ES-I3 (cell line): ENCODE data around the gene ADAMTS16.

Experiments
- H3K36me3 ChIP-seq: 2 replicates; pipeline ENCODE4 v1.6.1; 2013; ENCODE audit warnings: mild to moderate bottlenecking, low read length, control low read depth, moderate library complexity; ENCODE audit not compliant: insufficient read depth
- H3K4me1 ChIP-seq: 2 replicates; pipeline ENCODE4 v1.6.1; 2013; ENCODE audit warnings: mild to moderate bottlenecking, control low read depth, low read length; ENCODE audit not compliant: insufficient read depth
- H3K9ac ChIP-seq: 2 replicates; pipeline ENCODE4 v1.6.1; 2013; ENCODE audit warnings: low read depth, mild to moderate bottlenecking, low read length, moderate library complexity
- H3K9me3 ChIP-seq: 2 replicates; pipeline ENCODE4 v1.6.1; 2013; ENCODE audit warnings: mild to moderate bottlenecking, low read length, moderate library complexity; ENCODE audit not compliant: control insufficient read depth, insufficient read depth

The ADAMTS16 gene

DNA sequence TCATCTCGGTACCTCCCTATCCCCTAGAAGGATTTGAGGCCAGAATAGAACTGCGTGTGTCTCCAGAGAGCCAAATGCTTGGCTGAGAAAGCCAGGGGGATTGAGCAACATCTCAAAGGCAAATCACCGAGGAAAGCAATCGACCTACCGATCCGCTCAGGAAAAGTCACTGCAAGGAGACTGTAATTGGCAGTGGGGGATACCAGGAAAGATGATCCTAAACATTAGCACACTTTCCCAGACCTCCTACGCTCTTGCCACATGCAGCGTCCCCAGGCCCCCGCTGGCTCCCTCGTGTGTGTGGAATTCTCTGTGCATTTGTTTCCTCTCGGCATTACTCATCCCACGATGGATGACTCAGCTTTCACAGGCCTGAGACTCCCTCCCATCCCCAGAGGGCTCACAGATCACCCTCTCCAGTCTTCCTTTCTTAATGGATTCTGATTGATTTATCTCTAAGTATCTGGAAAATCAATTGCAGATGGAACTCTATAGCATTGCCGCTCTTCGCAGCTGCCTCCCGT lies 200.1 kb downstream of the ADAMTS16 start:
- Histone ChIP-seq H3K4me1 (peaks cover 23% of the 10 kb centered on the region), H3K36me3 (no peaks in the 10 kb centered on the region), H3K9me3 (no peaks in the 10 kb centered on the region), H3K9ac (no peak overlapping the region)

DNA sequence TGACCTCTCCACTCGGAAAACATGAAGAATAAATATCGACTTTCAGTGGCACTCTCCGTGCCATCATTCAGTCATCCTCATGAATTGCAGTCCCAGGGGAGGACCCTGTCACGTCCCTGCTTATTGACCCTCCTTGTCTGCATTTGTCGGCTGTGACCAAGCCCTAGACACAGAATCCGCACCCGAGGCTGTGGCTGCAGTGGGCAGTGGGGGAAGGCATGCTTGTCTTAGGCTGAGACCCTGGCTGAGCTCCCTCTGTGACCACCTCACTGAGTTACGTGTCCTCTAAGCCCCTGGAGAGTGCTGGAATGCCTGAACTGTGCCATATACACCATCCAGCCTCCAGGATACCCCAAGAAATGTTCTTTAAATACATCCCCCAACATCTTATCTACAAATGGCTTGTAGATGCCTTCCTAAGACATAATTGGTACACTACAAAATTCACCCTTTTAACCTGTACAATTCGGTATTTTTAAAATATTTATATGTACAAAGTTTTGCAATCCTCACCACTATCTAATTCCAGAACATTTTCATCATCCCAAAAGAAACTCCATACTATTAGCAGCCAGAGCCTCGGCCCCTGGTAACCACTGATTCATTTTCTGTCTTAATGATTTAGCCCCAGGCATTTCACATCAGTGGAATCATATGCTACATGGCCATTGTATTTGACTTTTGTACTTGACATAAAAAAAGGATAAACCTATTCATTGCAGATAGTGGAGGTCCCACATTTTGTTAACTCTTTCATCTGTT lies 201.6 kb downstream of the ADAMTS16 start:
- Histone ChIP-seq H3K4me1 (peaks cover 19% of the 10 kb centered on the region), H3K9ac (no peak overlapping the region), H3K36me3 (no peaks in the 10 kb centered on the region), H3K9me3 (no peaks in the 10 kb centered on the region)

GRCh38 chr5:5342784-5343183 lies 202.7 kb downstream of the ADAMTS16 start:
- no peaks in the 10 kb centered on the region for H3K36me3 ChIP-seq
- H3K4me1 ChIP-seq: peaks cover 19% of the 10 kb centered on the region
- no peaks in the 10 kb centered on the region for H3K9me3 ChIP-seq
- no peak overlapping the region for H3K9ac ChIP-seq

DNA sequence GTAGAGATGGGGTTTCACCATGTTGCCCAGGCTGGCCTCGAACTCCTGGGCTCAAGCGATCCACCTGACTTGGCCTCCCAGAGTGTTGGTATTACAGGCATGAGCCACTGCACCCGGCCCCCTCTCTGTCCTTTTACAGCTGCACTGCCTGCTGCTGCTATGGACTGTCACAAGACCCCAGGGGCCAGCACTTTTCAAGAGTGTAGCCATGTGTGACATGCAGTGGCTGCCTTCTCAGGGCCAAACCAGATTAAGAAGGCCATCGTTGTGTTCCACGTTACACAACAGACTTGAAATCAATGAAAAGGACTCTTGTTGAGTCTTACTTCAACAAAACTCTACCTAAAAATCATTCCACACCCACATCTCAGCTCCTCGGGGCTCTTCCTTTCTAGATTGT lies 203.4 kb downstream of the ADAMTS16 start:
- Histone ChIP-seq H3K36me3 (no peaks in the 10 kb centered on the region), H3K9me3 (no peaks in the 10 kb centered on the region), H3K4me1 (peaks cover 19% of the 10 kb centered on the region), H3K9ac (no peak overlapping the region)

GRCh38 chr5:5344051-5344571 lies 204.0 kb downstream of the ADAMTS16 start:
- peaks cover 19% of the 10 kb centered on the region for H3K4me1 ChIP-seq

GRCh38 chr5:5344606-5345005 lies 204.5 kb downstream of the ADAMTS16 start:
- Histone ChIP-seq H3K4me1 (peaks cover 19% of the 10 kb centered on the region), H3K9ac (no peak overlapping the region), H3K36me3 (no peaks in the 10 kb centered on the region), H3K9me3 (no peaks in the 10 kb centered on the region)

More at GRCh38 chr5:5344051-5344571, 204.0 kb downstream of the ADAMTS16 start:
- Histone ChIP-seq H3K9me3 (no peaks in the 10 kb centered on the region), H3K9ac (no peak overlapping the region), H3K36me3 (no peaks in the 10 kb centered on the region)

DNA sequence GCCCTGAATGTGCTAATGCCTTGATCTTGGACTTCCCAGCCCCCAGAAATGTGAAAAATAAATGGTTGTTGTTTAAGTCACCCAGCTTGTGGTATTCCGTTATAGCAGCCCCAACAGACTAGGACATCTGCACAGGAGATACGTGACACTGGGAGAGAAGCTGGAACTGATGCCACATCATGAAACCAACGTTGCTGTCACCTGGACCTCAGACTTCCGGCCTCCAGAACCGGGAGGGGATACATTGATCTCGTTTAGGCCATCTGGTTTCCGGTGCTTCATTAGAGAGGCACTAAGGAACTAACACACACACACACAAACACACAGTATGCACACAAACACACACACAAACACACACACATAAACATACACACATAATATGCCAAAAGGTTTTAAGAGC lies 207.3 kb downstream of the ADAMTS16 start:
- no peaks in the 10 kb centered on the region for H3K9me3 ChIP-seq
- H3K9ac ChIP-seq: no peak overlapping the region
- no peaks in the 10 kb centered on the region for H3K36me3 ChIP-seq
- H3K4me1 ChIP-seq: peaks cover 12% of the 10 kb centered on the region; the same call in 1 of the 2 replicates

GRCh38 chr5:5348135-5348534 lies 208.0 kb downstream of the ADAMTS16 start:
- Histone ChIP-seq H3K36me3 (no peaks in the 10 kb centered on the region), H3K9me3 (no peaks in the 10 kb centered on the region), H3K4me1 (peaks cover 12% of the 10 kb centered on the region; the same call in 1 of the 2 replicates), H3K9ac (no peak overlapping the region)

DNA sequence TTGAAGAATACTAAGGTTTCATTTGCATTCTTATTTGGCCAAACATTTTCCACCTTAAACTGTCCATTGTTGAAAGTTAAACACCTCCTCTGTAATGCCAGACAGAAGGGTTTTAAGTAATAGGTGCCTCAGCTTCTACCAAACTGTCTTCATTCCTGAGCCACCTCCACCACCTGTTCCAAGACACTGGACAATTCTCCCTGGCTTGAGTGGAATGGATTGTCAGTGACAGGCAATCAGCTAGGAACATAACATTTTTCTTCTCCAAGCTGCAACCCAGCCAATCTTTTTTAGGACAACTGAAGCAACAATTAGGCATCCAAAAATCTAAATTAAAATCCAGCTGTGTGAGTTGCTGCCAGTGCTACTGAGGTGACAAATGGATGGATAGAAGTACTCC lies 208.4 kb downstream of the ADAMTS16 start:
- no peak overlapping the region for H3K9ac ChIP-seq
- H3K4me1 ChIP-seq: peaks cover 12% of the 10 kb centered on the region; the same call in 1 of the 2 replicates
- no peaks in the 10 kb centered on the region for H3K9me3 ChIP-seq
- H3K36me3 ChIP-seq: no peaks in the 10 kb centered on the region

DNA sequence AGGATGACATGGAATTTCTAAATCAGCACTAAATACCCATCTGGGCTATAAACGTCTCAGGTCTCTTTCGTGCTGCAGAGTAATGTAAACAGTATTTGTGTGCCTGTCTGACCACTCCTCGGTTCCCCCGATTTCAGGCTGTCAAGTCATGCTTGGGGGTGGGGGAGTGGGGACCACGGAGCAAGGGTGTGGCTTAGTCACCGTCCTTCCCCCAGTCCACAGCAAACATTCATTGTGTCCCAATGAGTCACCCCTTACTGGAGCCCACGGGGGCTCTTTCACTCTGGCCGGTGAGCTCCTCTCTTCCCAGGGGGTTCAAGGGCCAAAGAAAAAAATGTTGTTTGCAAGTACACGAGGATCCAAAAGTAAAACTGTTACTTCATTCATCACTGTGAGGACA lies 210.0 kb downstream of the ADAMTS16 start:
- peaks cover 5% of the 10 kb centered on the region; the same call in 1 of the 2 replicates for H3K4me1 ChIP-seq
- no peak overlapping the region for H3K9ac ChIP-seq
- H3K36me3 ChIP-seq: no peaks in the 10 kb centered on the region
- H3K9me3 ChIP-seq: no peaks in the 10 kb centered on the region

- H3K9ac ChIP-seq: no peak overlapping the region
- peaks cover 5% of the 10 kb centered on the region; the same call in 1 of the 2 replicates for H3K4me1 ChIP-seq
- no peaks in the 10 kb centered on the region for H3K9me3 ChIP-seq
- H3K36me3 ChIP-seq: no peaks in the 10 kb centered on the region
These were observed 211.3 kb downstream of the ADAMTS16 start for GRCh38 chr5:5351288-5351979.

DNA sequence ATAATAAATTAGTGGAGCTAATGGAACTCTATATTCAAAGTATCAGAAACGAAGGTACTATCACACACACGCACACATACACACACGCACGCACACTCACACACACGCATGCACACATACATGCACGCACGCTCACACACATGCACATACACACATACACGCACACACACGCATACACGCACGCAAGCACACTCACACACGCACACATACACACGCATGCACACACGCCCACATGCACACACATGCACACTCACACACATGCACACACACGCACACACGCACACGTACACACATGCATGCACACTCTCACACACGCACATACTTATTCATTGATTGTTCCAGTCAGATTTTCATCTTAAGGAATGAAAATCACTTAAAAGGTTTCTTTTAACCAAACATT lies 212.5 kb downstream of the ADAMTS16 start:
- Histone ChIP-seq H3K9me3 (no peaks in the 10 kb centered on the region), H3K36me3 (no peaks in the 10 kb centered on the region)

DNA sequence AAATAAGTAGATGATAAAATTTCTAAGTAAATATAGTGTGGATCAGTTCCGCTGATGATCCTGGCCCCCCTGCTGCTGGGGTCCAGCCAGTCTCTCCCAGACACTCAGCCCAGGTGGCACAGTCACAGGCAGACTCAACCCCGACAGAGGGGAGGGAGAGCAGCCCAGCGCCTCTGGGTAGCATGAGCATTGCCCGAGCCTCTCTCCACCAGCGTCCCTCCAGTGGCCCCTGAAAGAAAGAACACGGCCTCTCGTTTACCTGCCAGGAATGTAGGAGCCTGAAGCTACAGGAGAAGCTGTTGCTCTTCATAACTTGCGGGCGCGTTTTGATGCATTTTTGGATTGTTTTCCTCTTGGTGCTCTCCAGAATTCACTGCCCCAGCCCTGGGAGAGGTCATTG lies 213.6 kb downstream of the ADAMTS16 start:
- Histone ChIP-seq H3K4me1 (peaks cover 5% of the 10 kb centered on the region; the same call in 1 of the 2 replicates), H3K9ac (no peak overlapping the region), H3K36me3 (no peaks in the 10 kb centered on the region), H3K9me3 (no peaks in the 10 kb centered on the region)

More for the DNA sequence above, 212.5 kb downstream of the ADAMTS16 start:
- Histone ChIP-seq H3K4me1 (peaks cover 5% of the 10 kb centered on the region; the same call in 1 of the 2 replicates), H3K9ac (no peak overlapping the region)

DNA sequence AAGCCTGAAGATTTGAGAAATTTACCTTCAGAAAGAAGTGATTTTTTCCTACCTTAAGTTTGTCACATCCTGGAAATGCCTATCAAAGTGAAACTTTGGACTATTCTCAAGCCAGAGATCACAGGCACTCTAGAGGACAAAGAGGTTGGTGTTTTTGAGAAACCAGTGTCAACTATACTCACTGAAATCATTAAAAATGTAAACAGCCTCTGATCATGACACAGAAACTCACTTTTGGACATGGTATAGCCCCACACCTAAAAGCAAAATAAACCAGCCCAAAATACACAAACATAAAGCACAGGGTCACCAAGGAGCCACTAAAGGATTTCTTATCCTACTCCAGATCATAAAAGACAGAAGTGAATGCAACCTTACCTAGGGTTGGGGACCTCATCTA lies 216.6 kb downstream of the ADAMTS16 start:
- Histone ChIP-seq H3K36me3 (no peaks in the 10 kb centered on the region), H3K4me1 (peaks cover 9% of the 10 kb centered on the region; the same call in 1 of the 2 replicates), H3K9ac (no peak overlapping the region), H3K9me3 (no peaks in the 10 kb centered on the region)
